Stimulated activated CD4-positive, alpha-beta T cell treated with anti-CD3 and anti-CD28 coated beads, Interleukin-4, amount 100 ng/mL, for 4 hours (primary cell): ENCODE results near the gene CD300LF.

Experiments used
- DNase-seq, 2 experiments: peaks; one replicate each; pipeline ENCODE4 v3.0.0-alpha.2; 2020

CD300LF gene

DNA sequence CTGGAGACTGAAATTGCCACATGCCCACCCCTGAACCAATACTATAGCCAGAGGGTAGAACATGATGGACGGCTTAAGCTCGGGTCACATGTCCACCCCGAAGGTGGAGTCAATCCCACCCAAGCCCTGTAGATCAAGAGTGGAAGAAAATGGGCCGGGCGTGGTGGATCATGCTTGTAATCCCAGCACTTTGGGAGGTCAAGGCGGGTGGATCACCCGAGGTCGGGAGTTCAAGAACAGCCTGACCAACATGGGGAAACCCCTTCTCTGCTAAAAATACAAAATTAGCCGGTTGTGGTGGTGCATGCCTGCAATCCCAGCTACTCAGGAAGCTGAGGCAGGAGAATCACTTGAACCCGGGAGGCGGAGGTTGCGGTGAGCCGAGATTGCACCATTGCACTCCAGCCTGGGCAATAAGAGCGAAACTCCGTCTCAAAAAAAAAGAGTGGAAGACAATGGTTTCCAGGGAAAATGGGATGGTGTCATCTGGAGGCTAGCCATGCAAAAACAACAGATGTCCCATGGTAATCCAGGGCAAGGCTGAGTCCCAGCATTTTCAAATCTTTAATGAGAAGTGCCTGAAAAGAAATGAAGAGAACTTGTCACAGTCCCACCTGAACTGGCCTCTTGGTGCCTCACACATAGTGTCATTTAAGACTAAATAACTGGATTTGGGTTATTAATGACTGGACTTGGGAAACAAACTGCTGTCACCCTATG is 30.1 kb downstream of the CD300LF start:
- DNase-seq, result no peak

DNA sequence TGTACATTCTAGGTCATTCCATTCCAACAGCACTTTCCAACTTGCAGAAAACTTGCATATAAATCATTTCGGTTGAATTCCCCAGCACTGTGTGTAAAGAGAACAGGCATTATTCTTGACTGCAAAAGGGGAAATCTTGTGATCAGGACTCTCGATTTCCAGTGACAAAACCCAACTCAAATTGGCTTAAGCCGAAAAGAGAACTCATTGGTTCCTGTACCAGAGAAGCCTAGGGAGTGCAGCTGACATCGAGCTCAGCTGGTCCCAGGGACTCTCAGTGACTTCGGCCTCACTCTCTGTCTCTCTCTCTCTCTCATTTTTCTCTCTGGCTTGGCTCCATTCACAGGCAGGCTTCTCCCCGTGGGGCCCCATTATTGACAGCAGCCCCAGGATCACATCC is 30.7 kb downstream of the CD300LF start:
- no peak for DNase-seq

DNA sequence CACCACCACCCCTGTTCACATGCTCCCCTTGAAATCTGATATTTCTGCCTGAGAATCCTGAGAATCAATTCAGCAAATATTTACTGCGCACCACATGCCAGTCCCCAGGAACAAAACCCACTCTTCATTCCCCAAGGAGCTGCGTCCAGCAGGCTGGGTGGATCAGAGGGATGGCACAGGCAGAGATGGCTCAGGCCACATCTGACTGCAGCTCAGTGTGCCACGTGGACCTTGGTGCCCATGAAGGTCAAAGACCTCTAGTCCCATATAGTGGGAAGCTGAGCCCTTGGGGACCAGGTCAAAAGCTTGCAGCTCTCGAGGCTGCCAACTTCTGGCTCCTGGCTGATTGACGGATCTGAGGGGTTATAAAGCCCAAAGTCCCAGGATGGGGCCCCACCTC is 31.8 kb downstream of the CD300LF start:
- DNase-seq, result no peak

DNA sequence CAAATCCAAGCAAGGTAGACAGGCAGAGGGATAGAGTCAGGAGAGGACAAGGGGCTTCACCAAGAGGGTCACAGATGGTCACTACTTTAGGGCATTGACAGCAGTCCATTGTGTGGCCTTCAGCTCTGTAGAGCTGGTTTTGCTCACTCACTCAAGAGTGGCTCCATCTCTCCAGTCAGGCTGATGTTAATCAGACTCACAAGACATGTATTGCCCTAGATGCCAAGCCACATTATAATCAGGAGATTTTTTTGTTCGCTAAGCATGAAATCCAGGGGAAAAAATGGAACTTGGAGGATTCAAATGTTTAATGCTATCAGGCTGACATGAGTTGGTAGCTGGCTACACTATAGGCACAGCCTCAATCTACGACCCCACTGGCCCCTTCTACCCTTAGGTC is 32.5 kb downstream of the CD300LF start:
- no peak for DNase-seq

DNA sequence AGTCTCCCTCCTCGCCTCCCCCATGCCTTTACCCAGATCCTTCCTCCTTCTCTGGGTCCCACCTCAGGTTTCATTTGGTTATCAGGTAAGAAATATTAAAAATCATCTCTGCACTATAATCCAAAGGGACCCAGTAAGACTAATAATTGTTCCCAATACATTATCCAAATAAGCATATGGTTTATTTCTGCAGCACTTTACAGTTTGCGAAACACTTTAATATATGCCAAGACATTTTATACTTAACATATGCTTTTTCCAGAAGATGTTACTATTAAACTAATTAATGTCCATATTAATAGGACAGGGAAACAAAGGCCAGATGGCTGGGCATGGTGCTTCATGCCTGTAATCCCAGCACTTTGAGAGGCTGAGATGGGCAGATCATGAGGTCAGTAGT is 33.3 kb downstream of the CD300LF start:
- no peak for DNase-seq

DNA sequence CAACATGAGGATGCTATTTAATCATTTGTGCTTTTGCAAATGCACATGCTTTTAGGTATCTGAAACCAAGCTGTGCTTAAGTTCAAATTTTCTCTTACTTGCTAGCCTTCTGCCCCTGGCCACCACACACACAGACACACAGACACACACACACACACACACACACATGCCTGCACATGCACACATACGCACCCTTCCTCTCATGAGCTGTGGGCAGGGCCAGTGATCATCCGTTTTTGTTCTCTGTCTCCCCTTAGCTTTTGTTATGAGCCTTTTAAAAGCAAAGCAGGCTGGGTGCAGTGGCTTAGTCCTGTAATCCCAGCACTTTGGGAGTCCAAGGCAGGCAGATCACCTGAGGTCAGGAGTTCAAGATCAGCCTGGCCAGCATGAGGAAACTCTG is 34.2 kb downstream of the CD300LF start:
- DNase-seq, result no peak

DNA sequence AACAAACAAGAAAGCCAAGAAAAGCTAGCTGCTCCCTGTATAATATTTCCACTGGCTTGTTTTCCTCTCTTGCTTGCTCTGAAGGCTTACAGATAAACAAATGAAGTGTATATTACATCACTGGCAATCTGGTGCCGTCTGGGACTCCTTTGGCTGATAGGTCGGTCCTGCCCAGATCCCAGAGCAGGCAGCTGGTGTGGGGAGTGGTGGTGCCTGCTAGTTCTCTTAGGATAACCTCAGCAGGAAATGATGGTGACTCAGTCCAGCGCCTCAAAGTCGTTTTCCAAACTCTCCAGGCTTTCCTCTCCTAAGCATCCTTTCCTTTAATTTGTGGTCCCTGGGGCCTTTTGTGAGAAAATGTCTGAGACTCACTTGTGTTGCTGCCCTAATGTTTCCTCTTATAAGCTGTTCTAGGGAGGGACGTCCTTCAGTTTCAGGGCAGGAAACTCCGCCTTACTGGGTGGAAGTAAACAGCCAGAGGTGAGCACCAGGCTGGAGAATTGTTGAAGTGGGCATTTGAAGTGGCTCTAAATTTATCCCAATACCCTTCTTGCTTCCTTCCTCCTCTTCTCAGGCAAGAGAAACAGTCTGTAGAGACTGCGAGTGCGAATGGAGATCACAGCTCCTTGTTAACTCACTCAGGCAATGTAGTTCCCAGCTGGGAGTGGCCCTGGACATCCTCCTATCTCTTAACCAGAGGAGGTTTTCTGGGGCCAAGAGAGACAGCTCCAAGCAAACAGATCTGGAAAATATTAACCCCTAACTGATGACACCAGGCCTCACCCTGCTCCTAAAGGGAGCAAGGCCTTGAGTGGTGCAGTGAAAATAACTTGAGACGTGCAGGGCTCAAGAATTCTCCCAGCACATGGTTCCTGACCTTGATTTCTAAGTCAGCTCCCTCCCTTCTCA is 34.9 kb downstream of the CD300LF start:
- DNase-seq, result no peak

DNA sequence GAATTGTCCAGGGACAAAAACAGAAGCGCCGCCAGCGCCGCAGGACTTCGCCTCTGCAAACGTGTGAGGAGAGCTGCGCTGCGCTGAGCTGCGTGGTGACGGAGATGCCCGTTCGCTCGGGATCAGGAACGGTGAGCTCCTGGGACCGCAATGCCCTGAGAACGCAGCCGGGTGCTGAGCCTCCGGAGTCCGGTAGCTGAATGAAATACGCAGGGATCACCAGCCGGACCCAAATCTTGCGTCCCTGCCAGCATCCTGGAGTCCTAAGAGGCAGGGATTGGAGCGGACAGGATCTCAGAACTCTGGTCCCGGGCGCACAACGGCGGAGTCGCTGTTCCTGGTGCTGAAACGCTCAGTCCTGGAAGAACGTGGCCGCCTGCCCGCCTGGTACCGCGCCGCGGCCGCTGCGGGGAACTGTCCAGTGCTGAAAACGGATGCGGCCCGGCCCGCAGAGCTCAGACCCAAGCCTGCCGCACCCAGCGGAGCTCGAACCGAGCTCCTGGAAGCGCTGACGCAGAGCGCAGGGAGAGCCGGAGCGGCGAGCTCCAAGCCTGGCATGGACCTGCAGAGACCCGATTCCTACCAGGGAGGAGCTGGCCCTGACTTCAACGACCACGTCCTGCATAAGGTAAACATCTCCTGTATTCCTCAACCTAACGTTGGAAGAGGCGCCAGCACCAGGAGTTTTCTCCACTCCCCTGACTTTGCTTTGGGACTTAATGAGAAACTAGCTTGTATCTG is 41.5 kb downstream of the CD300LF start:
- DNase-seq, result peak; percentile 53 to 70

DNA sequence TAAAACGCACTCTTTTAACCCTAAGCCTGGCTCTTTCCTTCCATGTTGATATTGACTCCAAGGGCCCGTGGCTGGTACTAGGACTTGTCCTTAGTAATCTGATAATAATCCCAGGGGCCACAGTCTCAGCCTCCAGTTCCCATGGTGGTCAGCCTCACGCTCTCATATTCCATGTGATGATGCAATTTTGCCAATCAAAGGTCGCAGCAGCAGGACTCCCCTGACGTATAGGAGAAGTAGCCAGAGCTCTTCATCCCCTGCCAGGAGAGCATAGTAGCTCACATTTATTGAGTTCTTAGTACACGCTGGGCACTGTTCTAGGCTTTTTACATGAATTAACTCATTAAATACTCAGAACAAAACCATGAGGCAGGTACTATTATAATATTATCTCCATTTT is 42.4 kb downstream of the CD300LF start:
- no peak for DNase-seq

DNA sequence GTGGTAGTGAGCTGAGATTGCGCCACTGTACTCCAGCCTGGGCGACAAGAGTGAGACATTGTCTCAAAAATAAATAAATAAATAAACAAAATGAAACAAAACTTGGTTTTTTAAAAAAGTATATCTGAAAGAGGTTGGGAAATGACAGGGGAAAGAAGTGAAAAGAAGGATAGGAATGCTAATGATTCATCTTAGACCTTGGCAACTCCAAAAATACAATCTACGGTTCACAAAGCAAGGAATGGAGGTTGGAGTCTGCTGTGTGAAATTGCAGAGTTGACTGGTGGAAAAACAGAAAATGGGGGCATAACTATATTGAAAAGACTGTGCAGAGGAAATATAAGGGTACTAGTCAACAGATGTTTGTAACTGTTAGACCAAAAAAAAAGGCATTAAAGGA is 49.2 kb downstream of the CD300LF start:
- no peak for DNase-seq

DNA sequence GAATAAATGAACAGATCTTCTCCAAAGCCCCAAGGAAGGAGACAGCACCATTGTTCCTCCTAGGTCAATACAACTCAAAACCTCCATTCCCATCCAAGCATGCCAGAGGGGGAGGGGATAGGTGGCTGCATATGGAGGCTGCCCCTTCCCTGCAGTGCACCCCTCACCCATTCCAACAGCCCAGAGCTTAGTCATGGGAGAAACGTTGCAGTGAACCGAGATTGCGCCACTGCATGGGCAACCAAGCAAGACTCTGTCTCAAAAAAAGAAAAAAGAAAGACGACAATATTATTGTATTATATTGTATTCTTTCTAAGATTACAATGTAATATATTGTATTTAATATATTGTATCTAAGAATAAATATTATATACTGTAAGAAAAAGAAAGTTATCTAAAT is 52.8 kb downstream of the CD300LF start:
- no peak for DNase-seq

DNA sequence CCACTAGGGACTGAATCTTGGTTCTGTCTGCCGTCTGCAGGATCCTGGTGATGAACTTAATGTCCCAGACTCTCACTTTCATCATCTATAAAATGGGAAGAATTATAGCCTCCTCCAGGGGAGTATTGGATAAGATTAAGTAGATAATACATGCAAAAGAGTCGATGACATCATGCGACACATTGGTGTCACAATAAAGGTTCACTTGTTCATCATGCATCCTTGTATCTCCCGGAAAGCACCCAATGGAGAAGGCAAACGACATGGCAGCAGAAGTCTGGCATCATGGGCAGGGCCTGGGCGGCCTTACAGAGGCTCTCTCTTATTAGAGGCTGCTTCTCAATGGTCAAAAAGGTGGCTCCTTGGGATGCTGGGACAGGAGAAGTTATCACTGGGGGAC is 54.1 kb downstream of the CD300LF start:
- DNase-seq, result no peak

DNA sequence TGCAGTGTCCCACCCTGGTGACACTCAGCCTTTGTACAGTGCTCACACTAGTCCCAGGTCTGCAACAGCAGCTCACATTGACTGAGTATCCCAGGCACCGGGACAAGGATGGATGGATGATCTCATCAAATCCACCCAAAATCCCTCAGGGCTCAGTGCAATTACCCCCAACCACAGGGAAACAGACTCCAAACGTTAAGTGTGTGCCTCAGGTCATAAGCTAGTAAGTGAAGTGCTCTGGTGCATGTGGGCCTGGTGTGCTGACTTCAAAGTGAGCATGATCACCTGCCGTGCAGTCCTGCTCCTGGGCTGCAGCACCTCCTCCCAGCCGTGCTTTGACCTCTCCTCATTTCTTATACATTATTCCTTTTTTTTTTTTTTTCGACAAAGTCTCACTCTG is 58.0 kb downstream of the CD300LF start:
- no peak for DNase-seq

DNA sequence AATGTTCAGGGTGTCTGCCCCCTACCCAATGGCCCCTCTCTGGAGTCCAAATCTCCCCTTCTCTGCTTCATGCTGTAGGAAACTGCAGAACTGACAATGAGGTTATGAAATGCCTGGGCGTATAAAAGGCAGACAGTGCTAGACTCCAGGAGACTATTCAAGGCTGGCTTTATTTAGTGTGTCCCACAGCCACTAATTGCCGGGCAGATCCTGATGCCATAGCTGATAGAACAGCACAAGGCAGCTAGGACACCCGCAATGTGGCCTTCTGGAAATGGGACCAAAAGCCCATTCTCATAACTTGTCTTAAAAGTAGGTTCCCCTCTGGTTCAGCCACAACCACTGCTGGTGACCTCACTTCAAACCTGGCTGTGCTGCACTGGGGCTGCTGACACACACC is 60.7 kb downstream of the CD300LF start:
- no peak for DNase-seq

DNA sequence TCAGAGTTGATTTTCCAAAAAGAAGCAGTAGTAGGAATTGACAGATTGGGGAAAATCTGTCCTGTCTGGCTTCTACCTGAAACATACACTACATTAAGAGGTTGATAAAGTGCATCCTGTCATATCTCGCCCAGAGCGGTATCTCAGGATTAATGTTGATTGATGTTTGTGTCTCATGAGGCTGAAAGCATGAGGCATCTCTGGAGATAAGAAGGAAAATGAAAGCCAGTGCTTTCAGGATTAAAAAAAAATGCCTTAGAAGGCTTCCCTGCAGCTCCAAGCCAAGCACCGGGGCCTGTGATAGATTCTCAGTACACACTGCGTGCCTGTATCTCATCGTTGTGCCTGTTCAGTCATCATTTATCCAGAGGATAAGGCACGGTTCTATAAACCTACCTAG is 62.8 kb downstream of the CD300LF start:
- no peak for DNase-seq

DNA sequence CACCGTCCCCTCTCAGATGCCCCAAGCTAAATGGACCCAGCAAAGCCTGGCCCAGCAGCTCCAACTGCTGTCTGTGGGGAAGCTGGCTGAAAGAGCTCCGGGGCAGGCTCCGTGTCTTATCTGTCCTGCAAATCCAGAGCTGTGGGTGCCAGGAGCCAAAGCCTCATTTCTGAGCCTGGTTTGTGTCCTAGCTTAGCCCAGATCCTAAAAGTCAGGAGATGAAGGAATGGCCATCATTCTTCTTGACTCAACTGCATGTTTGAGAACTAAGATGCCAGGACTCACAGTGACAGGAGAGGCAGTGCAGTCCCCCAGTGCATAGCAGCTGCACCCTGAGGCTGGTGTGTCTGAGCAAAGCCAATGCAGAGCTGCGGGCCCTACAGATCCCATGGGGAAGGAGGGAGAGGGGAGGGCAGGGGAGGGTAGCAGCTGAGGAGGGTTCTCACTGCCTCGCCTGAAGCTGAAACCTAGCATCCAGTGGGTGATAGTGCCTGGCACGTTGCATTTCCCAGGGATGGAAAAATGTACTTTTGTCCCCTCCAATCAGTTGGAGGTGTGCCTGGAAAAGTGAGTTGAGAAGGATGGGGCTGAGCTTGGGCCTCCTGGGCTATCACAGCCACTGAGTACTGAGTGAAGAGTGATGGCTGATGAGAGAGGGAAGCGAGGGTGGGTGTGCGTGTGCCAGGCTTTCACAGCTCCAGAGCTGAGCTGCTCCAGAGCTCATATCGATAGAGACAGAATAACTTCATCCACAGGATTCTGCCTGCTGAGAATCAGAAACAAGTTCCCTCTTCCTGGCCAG is 64.7 kb downstream of the CD300LF start:
- DNase-seq, result no peak

DNA sequence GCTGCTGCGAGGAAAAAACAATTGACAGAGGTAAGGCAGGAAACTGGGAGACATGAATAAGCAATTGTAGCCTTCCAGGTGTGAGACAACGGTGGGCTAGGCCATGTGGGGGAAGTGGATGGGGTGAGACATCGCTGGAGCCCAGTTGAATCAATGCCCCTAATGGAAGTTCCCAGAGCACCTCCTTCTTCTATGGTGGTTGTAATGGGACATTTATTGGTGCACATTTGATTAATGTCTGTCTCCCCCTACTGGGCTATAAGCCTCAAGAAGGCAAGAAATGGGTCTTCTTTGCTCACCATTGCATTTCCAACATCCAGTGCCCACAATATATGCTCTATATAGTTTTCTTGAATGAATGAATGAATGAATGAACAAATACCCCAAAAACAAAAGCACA is 66.5 kb downstream of the CD300LF start:
- DNase-seq, result no peak

DNA sequence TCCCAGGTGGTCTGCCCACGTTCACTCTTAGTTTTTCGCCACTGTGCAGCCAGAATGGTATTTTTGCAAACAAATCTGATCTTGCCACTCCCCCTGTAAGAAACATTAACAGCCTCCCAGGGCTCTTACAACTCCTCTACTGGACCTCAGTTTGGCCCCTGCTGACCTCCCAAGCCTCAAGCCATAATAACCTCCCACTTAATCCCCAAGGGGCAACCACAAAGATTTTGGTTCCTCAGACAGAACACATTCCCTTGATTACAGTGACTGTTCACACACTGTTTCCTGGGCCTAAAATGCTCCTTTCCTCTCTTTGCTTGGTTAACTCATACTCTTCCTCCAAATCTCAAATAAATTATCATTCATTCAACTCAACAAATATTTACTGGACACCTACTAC is 67.7 kb downstream of the CD300LF start:
- no peak for DNase-seq

DNA sequence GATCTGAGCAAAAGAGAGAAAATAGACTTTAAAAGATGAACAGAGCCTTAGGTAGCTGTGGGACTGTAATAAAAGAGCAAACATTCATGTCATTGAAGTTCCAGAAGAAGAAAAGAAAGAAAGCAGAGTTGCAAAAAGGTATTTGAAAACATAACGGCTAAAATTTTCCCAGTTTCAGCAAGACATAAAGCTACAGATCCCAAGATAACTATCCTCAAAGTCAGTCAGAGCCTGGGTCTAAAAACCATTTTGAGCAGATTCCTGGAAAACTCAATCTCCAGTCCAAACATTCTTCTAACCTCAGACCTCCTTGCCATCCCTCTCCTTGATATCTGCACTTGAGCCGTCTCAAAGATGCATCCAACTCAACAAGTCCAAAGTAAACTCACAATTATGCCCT is 68.3 kb downstream of the CD300LF start:
- no peak for DNase-seq
